ENCODE measurements around the gene ZNF280B.

ZNF280B gene

DNA sequence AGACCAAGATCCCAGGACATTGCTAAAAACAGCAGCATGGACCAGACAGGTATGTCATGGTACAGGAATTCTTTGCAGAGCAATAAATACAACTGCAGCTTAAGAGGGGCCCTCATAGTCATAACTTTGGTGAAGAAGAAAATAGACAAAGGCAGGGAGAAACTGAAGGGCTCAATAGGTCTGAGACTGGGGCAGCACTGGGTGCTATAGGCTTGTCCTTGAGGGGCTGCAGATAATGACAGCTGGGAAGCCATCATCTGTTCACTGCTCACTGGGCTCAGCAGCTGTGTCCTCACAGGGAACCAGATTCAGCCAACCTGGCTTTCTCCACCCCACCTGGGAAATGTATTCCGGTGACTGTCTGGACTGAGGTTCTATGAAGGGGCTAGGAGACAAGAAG, 68.4 kb downstream of the ZNF280B start:
- TF ChIP-seq, protein P1, sequence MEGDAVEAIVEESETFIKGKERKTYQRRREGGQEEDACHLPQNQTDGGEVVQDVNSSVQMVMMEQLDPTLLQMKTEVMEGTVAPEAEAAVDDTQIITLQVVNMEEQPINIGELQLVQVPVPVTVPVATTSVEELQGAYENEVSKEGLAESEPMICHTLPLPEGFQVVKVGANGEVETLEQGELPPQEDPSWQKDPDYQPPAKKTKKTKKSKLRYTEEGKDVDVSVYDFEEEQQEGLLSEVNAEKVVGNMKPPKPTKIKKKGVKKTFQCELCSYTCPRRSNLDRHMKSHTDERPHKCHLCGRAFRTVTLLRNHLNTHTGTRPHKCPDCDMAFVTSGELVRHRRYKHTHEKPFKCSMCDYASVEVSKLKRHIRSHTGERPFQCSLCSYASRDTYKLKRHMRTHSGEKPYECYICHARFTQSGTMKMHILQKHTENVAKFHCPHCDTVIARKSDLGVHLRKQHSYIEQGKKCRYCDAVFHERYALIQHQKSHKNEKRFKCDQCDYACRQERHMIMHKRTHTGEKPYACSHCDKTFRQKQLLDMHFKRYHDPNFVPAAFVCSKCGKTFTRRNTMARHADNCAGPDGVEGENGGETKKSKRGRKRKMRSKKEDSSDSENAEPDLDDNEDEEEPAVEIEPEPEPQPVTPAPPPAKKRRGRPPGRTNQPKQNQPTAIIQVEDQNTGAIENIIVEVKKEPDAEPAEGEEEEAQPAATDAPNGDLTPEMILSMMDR (IDR thresholded peaks at IDR 0.05; ENCODE audit: low read depth, low read length, missing control alignments) = no peak
- DNase-seq = no peak
- Histone ChIP-seq H3K36me3 (replicated peaks) (no peaks in the 10 kb centered on the region), H3K4me3 (ENCODE audit: low read depth, low read length) (no peak overlapping the region), H3K27me3 (replicated peaks) (no peaks in the 10 kb centered on the region), H3K27ac (no peak overlapping the region)
- in situ Hi-C loops (cut with HindIII; ENCODE audit: low pct_ligation_motif_present, low sequenced_read_pairs) = no loop called here

All from brain microvascular endothelial cell (primary cell).